Tibial nerve (tissue), 4 donors: ENCODE results near the gene GPR108.

Experiments used
- CTCF ChIP-seq, 5 experiments: fragments of 200-600 bp in 3 of 5; fragments of 450-650 bp in 2 of 5; sonication (generic) in 3 of 5; IDR thresholded peaks; one replicate each; pipeline ENCODE4 v1.5.1; 2016 to 2019; ENCODE audit warnings: antibody characterized with exemption in 5 of 5, mild to moderate bottlenecking in 3 of 5, moderate library complexity in 2 of 5
- EP300 ChIP-seq, 2 donors: sonication (generic); formaldehyde crosslinking; IDR thresholded peaks; one replicate each; pipeline ENCODE4 v1.6.1; 2017; ENCODE audit warnings: antibody characterized with exemption in 2 of 2, mild to moderate bottlenecking in 1 of 2
- POLR2A ChIP-seq, 2 donors: fragments of 450-650 bp; IDR thresholded peaks; one replicate each; pipeline ENCODE4 v1.6.1; 2017; ENCODE audit warnings: antibody characterized with exemption in 2 of 2, mild to moderate bottlenecking in 2 of 2, moderate library complexity in 2 of 2

DNA sequence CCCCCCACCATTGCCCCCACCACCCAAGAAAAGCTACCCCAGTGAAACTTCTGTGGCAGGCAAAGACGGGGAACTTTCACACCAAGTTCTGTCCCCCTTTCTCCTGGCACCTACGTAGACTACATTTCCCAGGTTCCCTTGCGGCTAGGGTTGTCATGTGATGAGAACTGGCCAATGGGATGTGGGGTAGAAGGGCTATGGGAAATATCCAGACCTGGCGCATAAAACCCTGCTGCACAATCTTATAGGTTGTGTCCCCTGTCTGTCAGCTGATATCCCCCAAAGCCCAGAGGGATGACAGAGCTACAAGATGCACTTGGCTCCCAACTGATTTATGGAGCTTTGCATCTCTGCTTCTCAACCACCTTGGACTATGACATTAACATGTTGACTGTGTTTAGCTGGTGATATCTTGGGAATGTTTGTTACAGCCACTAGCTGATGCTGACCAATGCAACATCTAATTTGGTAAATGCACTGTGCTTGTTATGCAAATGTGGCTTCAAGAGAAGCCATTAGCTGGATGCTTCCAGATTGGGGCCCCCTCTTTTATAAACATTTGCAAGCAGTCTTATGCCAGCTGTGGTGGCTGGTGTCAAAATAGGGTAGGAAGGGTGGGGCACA lies 23.8 kb upstream of the GPR108 start:
- no peak for TF ChIP-seq CTCF (IDR thresholded peaks at IDR 0.05)
- no peak for TF ChIP-seq POLR2A (IDR thresholded peaks at IDR 0.05)
- TF ChIP-seq EP300 (IDR thresholded peaks at IDR 0.05) = no peak
